Endodermal cell (in vitro differentiated cells): ENCODE measurements around the gene INTS3. TPM values are rescaled to one million over a fixed set of nuclear protein-coding genes. Genes with fewer than 3 reads are reported as not detected.

ENCODE experiments used
- DNase-seq: peaks from one replicate; pipeline ENCODE4 v3.0.0-alpha.2; 2017
- H3K27ac ChIP-seq: 2 replicates; pipeline ENCODE4 v1.5.1; 2013; ENCODE audit warnings: mild to moderate bottlenecking, low read depth, low read length, moderate library complexity
- H3K27me3 ChIP-seq: 2 replicates; pipeline ENCODE4 v1.6.1; 2013; ENCODE audit warnings: mild to moderate bottlenecking, low read length, moderate library complexity; ENCODE audit not compliant: insufficient read depth, control insufficient read depth, poor library complexity, severe bottlenecking
- H3K36me3 ChIP-seq: 2 replicates; pipeline ENCODE4 v1.7.0; 2013; ENCODE audit warnings: mild to moderate bottlenecking, low read length, moderate library complexity; ENCODE audit not compliant: control insufficient read depth, insufficient read depth
- H3K4me1 ChIP-seq: one replicate; pipeline ENCODE4 v1.7.0; 2013; ENCODE audit warnings: low read length; ENCODE audit not compliant: control insufficient read depth, insufficient read depth
- H3K4me3 ChIP-seq: 2 replicates; pipeline ENCODE4 v1.5.1; 2013; ENCODE audit warnings: mild to moderate bottlenecking, low read length, moderate library complexity
- H3K9ac ChIP-seq: 2 replicates; pipeline ENCODE4 v1.6.1; 2013; ENCODE audit warnings: mild to moderate bottlenecking, low read length, moderate library complexity; ENCODE audit not compliant: poor library complexity, severe bottlenecking; ENCODE audit errors: extremely low read depth
- H3K9me3 ChIP-seq: 2 replicates; pipeline ENCODE4 v1.6.1; 2013; ENCODE audit warnings: mild to moderate bottlenecking, low read length, moderate library complexity; ENCODE audit not compliant: control insufficient read depth
- H3K27ac Mint-ChIP-seq: 2 replicates; pipeline ENCODE4 v1.8.0; 2020; ENCODE audit warnings: mixed read lengths
- H3K27me3 Mint-ChIP-seq: 2 replicates; pipeline ENCODE4 v1.8.0; 2021; ENCODE audit warnings: mild to moderate bottlenecking, mixed read lengths; ENCODE audit not compliant: insufficient read depth
- H3K36me3 Mint-ChIP-seq: 2 replicates; pipeline ENCODE4 v1.8.0; 2020; ENCODE audit warnings: low read depth, mixed read lengths
- H3K4me1 Mint-ChIP-seq: 2 replicates; pipeline ENCODE4 v1.8.0; 2020; ENCODE audit warnings: mixed read lengths
- H3K4me3 Mint-ChIP-seq: 2 replicates; pipeline ENCODE4 v1.8.0; 2020; ENCODE audit warnings: mild to moderate bottlenecking, moderate library complexity, mixed read lengths
- H3K9me3 Mint-ChIP-seq: 2 replicates; pipeline ENCODE4 v1.8.0; 2020; ENCODE audit warnings: mild to moderate bottlenecking, mixed read lengths
- WGBS, 2 experiments: methylation state at CpG; one replicate each; pipeline versions ENCODE4 v1.1.5 to v1.1.7; 2013; ENCODE audit warnings: missing lambda C conversion rate in 2 of 2, mixed read lengths in 1 of 2; ENCODE audit not compliant: insufficient coverage in 1 of 2, insufficient read length in 1 of 2; 5-methylcytosine and 5-hydroxymethylcytosine counted together
- total RNA-seq, 2 donors: library from RNA; stranded (reverse); fragmentation: NEBNext Ultra II Directional in 1 of 2; extraction: Animal tissue kit (Norgen Biotek cat#: 25700) in 1 of 2; gene quantifications; 2 replicates in 1 of 2; 3 replicates in 1 of 2; pipeline ENCODE4 v1.2.1, GENCODE V29; 2021
- TF ChIP-seq, protein P1 (sequence below): fragments of 200-600 bp; sonication (generic); conservative IDR thresholded peaks from 2 replicates; pipeline ENCODE4 v1.5.0; 2021; ENCODE audit warnings: antibody characterized with exemption, mild to moderate bottlenecking

INTS3 gene
- total RNA-seq, 2 donors from 2014 or later = 94.4 to 117 TPM

DNA sequence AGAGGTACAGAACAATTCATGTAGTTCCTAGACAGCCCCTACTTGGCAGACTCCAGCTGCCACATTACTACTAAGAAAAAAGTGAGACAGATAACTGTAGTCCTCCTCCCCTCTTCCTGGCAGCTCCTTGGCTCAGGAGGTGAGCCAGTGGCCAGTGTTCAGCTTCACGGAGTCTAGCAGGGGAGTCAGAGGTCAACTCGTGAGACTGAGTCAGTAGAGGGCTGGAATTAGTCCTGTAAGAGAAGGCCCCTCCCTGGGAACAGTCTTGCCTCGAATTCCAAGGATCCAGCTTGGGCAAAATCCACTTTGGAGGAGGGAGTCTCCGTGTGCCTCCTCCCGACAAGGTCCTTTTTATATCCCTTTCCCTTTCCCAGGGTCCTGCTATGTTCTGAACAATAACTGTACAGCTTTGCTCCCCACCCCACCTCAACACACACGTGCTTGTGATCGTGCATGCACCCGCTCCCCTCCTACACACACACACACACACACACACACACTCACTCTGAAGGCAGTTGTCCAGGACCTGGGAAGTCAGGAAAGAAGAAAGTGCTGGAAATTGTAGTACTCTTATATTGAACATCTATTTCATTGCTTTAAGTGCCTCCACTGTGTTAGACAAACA, 24.8 kb downstream of the INTS3 start:
- Histone ChIP-seq H3K9ac (no peak overlapping the region), H3K4me1 (peaks cover 13% of the 10 kb centered on the region), H3K36me3 (peaks cover 81% of the 10 kb centered on the region), H3K27ac (no peak overlapping the region), H3K9me3 (no peaks in the 10 kb centered on the region), H3K4me3 (no peak overlapping the region), H3K27me3 (no peaks in the 10 kb centered on the region)
- TF ChIP-seq, protein P1, sequence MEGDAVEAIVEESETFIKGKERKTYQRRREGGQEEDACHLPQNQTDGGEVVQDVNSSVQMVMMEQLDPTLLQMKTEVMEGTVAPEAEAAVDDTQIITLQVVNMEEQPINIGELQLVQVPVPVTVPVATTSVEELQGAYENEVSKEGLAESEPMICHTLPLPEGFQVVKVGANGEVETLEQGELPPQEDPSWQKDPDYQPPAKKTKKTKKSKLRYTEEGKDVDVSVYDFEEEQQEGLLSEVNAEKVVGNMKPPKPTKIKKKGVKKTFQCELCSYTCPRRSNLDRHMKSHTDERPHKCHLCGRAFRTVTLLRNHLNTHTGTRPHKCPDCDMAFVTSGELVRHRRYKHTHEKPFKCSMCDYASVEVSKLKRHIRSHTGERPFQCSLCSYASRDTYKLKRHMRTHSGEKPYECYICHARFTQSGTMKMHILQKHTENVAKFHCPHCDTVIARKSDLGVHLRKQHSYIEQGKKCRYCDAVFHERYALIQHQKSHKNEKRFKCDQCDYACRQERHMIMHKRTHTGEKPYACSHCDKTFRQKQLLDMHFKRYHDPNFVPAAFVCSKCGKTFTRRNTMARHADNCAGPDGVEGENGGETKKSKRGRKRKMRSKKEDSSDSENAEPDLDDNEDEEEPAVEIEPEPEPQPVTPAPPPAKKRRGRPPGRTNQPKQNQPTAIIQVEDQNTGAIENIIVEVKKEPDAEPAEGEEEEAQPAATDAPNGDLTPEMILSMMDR = no peak
- Mint-ChIP-seq H3K9me3 (no peaks in the 10 kb centered on the region), H3K27ac (no peak overlapping the region), H3K4me3 (no peak overlapping the region), H3K4me1 (peaks cover 20% of the 10 kb centered on the region), H3K27me3 (no peaks in the 10 kb centered on the region), H3K36me3 (peaks cover 72% of the 10 kb centered on the region)
- WGBS, 2 experiments = 93 to 96% methylated on average over 5 to 8 of the region's 8 CpGs
- DNase-seq = no peak

DNA sequence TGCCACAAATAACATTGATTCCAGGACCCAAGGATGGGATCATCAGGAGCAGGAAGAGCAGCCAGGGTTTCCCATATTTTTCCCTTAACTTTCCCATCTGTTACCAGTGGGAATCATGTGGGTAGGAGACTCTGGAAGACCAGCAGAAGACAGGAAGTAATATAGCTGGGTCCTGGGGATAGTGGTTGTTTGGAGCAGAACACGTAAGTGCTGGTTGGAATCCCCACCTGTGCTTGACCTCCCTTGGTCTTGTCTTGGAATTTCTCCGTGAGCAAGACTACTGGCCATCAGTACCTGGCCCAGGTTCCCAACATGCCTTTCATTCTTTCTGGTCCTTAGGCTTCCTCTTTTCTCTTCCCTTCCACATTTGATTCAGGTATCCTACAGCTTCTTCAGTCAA, 26.4 kb downstream of the INTS3 start:
- Histone ChIP-seq H3K4me1 (peaks cover 13% of the 10 kb centered on the region), H3K27ac (no peak overlapping the region), H3K36me3 (peaks cover 82% of the 10 kb centered on the region), H3K27me3 (no peaks in the 10 kb centered on the region), H3K4me3 (no peak overlapping the region), H3K9me3 (no peaks in the 10 kb centered on the region), H3K9ac (no peak overlapping the region)
- no peak overlapping the region for H3K27ac Mint-ChIP-seq
- H3K9me3 Mint-ChIP-seq = no peaks in the 10 kb centered on the region
- 95 to 100% methylated on average over 2 of the region's 2 CpGs for WGBS, 2 experiments
- peaks cover 12% of the 10 kb centered on the region for H3K4me1 Mint-ChIP-seq
- H3K4me3 Mint-ChIP-seq = no peak overlapping the region
- TF ChIP-seq, protein P1 = no peak
- DNase-seq = no peak
- H3K27me3 Mint-ChIP-seq = no peaks in the 10 kb centered on the region
- H3K36me3 Mint-ChIP-seq = peaks cover 73% of the 10 kb centered on the region

DNA sequence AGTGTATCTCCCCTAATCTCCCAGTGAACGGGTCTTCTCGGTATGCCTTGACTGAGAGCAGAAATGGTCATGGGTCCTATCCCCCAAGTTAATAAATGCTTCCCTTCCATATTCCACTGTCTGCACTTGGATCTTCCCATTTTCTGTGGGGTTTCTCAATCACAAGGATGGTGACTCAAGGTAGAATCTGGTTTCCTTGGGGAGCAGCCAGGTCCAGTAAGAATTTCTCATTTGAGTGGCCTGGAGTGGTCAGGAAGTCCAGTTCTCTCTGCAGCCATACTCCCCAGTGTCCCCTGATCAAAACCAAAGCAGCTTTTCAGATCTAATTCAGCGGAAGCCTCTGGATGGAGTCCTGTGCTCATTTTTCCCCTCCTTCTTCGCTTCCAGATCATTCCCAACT, 32.6 kb downstream of the INTS3 start:
- no peak overlapping the region for H3K4me3 Mint-ChIP-seq
- H3K9me3 ChIP-seq = no peaks in the 10 kb centered on the region
- no peaks in the 10 kb centered on the region for H3K27me3 Mint-ChIP-seq
- no peak overlapping the region for H3K27ac ChIP-seq
- no peak for DNase-seq
- H3K9me3 Mint-ChIP-seq = no peaks in the 10 kb centered on the region
- no peaks in the 10 kb centered on the region for H3K4me1 Mint-ChIP-seq
- peaks cover 95% of the 10 kb centered on the region for H3K36me3 ChIP-seq
- H3K4me1 ChIP-seq = no peaks in the 10 kb centered on the region
- H3K27ac Mint-ChIP-seq = no peak overlapping the region
- H3K27me3 ChIP-seq = no peaks in the 10 kb centered on the region
- H3K4me3 ChIP-seq = no peak overlapping the region
- H3K36me3 Mint-ChIP-seq = peaks cover 79% of the 10 kb centered on the region
- no peak overlapping the region for H3K9ac ChIP-seq
- 89 to 95% methylated on average over 3 to 4 of the region's 4 CpGs for WGBS, 2 experiments
- TF ChIP-seq, protein P1 = no peak
